HG03571 (cell line): ENCODE measurements around the gene PAOX.

Experiments used
- ATAC-seq: cut with Tn5 transposase; IDR thresholded peaks from one replicate; pipeline ENCODE4 v1.9.1; 2021; ENCODE audit not compliant: unreplicated experiment

Gene PAOX

DNA sequence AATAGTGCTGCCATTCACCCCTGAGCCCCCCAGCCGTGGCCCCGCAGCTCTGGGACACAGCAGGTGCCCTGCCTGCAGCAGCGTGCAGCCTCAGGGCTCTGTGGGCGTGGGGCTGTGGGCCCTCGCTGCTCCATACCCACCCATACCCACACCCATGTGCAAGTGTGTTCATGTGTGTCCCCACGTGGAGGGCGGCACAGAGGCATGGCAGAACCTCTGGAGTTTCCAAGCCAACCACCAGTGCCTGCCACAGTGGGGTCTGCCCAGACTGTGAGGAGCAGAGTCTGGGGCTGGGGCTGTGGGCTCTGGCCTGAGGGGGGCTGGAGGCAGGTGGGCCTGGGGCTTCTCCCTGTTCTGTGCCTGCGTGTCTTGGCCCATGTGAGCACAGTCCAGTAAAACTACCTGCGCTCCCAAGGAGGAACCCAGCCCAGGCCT, 29.5 kb upstream of the PAOX start:
- ATAC-seq = no peak

- ATAC-seq = no peak
Observed at GRCh38 chr10:133350283-133350949, 28.6 kb upstream of the PAOX start.

DNA sequence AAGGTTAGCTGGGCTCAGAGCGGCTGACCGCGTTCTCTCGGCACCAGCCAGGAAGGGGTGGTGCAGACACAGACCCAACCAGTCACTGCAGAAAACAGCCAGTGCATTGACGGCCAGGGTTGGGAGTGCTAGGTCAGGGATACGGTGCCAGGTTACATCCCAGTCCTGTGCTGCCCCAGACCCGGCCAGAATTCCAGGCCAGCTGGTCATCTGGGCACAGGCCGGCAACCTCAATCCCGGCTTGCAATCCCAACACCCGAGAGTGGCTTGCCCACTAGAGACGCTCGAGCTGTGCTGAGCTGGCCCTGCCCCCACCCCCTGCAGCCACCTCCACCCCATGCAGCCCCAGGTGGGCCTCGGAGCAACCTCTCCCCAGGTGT, 28.1 kb upstream of the PAOX start:
- no peak for ATAC-seq

- ATAC-seq = no peak
Observed at GRCh38 chr10:133351408-133352318, 27.4 kb upstream of the PAOX start.

- ATAC-seq = no peak
Observed at GRCh38 chr10:133353202-133353959, 25.7 kb upstream of the PAOX start.

DNA sequence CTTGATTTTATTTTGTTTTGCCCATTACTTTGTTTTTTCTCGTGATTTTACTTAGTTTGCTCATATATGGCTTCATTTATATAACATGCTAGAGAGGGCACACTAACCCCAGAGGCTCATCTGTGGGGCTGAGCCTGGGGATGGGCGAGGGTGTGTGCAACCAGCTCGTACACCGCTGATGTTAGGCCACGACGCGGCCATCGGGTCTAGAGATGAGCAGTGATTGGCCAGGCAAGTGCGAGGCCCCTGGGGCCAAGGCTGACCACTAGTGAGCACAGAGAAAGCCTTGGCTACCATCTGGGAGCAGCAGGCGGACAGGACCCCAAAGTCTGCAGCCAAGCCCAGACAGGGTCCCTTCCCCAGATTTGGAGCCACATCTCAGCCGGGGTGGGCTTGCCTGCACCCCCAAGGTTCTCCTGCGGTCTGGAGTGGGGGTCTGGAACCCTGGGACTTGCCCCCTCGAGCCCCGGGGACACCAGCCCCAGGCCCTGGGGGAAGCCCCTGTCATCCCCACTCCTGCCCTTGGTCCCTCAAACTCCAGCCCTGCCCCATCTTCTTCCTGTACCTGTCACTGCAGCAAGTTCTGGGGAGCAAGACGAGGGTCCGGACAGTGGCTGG, 25.0 kb upstream of the PAOX start:
- no peak for ATAC-seq

DNA sequence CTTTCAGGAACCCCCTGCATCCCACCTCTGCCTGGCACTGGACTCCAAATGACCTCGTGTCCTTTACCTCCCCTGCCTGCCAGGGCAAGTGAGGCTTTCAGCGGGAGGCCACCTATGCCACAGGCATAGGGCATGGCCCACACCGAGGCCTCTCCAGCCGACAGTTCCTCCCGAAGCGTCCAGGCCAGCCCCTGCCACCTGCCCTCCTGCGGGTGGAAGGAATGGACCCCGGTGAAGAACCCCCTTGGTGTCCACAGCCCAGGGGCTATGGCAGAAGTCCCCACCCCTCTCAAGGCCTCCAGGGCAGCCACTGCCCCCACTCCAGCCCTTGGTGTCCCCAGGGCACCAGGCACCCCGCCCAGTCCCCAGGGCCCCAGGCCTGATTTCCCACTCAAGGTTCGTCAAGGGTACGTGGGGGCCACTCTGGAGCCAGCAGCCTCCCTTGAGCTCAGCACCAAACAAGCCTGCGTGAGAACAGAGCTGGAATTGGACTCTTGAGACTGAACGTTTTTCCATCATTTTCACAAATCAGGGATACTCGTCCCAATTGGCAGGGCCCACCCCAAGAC, 24.3 kb upstream of the PAOX start:
- no peak for ATAC-seq

GRCh38 chr10:133355266-133355665, 23.8 kb upstream of the PAOX start:
- ATAC-seq = no peak

- ATAC-seq = no peak
Observed at GRCh38 chr10:133355991-133356390, 23.1 kb upstream of the PAOX start.

DNA sequence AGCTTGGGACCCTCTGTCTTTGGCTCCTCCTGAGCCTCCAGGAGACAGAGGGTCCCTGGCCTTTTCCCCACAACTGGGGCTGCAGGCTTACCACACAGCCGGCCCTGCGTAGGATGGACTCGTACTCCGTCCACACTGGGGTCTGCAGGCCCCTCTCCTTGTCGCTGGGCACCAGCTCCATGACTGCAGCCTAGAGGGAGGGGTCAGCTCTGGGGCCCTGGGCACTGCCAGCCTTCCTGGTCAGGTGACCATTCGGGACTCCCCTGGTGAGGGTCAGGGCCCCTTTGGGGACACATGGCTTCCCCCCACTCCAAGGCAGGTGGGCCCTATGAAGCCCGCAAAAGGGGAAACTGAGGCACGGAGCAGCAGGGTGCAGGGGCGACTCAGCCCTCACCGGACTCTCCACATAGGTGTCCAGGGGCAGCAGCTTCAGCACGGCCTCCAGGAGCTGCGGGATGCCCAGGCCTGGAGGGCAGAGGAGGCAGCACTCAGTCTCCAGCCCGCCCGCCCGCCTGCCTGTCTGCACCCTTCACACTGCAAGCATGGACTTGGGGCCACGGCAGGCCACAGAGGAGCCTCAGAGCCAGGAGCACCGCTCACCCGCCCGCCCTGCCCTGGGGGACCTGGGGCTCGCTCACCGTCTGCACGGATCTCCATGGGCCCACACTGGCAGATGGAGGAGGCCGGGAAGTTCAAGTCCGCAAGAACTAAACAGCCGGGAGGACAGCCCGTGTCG, 22.3 kb upstream of the PAOX start:
- no peak for ATAC-seq

GRCh38 chr10:133357285-133358161, 21.5 kb upstream of the PAOX start, which contains the start of gene FUOM:
TSS of gene FUOM (minus strand) at chr10:133358019. CDS start at chr10:133358007, 12 bp downstream.
- ATAC-seq = peak; percentile 73

DNA sequence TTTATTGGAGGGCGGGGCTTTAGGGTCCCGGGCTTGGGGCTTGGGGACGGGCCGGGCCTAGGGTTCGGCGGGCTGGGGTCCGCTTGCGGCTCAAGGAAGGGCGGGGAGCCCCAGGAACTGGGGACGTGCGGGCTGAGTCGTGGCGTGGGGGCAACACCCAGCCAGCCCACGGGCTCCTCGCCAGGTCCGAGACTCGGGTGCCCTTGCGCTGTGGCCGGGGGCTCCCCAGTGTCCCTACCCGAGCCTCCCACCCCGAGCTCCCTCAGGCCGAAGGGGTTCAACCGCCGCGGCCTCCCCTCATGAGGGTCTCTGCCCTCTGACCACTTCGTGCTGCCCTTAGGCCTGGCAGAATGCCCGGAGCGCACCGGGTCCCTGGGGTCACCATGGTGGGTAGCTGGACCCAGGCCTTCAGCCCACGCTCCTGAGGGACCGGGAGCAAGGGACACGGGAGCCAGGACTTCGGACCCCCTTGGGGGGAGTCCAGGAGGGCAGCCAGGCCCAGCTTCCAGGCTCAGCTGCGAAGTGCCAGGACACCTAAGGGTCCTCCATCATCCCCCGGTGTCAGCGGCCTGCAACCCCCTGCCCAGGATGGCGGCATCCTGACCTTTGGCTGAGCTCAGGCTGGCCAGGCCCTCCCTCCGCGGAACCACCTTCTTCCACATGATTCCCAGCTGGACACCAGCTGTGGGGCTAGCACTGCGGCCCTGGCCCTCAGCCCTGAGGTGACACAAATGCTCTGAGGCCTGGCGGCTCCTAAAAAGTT, 20.7 kb upstream of the PAOX start:
- no peak for ATAC-seq

- no peak for ATAC-seq
Observed at GRCh38 chr10:133358925-133359310, 20.1 kb upstream of the PAOX start.

DNA sequence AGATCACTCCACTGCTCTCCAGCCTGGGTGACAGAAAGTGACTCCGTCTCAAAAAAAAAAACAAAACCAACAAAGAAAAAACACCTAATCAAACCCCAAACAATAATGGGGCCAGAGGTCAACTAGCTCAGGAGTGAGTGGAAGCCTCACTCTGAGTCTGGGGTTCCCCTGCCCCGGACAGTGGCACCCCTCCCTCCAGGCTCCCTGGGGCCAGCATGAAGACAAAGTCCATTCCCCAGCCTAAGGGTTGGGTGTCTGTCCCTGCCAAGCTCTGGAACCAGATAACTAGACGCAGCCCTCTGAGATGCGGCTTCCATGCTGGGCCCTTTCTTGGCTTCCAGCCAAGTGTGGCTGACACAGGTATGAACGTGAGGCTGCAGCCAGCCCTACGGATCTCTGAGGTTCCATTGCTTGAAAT, 19.5 kb upstream of the PAOX start:
- ATAC-seq = no peak

DNA sequence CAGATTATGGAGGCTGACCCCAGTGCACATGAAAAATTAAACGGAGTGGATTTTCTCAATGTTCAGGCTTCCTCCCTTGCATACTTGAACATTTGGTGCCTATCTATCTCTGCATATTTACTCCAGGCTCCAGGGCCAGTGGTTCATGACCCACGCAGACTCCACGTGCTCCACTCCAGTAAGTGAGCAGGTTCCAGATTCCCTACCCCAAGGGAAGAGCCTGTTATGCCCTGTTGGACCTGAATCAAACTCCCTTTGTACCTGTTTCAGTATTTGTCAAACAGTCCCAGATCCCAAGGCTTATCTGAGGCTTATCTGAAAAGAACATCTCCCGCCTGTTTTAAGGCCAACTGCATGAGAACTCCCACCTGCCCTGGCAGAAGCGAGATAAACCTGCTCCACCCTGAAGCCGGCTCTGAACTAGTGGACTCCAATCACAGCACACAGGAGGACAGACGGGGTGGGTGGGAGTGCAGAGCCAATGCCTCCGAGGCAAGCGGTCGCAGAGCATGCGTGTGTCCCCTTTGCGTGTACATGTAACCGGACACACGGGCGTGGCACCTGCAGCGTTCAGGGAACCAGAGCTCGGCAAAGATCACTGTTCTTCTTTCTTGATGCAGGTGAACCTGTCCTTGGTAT, 19.0 kb upstream of the PAOX start:
- no peak for ATAC-seq

- ATAC-seq = no peak
Observed at GRCh38 chr10:133361227-133361626, 17.8 kb upstream of the PAOX start.

DNA sequence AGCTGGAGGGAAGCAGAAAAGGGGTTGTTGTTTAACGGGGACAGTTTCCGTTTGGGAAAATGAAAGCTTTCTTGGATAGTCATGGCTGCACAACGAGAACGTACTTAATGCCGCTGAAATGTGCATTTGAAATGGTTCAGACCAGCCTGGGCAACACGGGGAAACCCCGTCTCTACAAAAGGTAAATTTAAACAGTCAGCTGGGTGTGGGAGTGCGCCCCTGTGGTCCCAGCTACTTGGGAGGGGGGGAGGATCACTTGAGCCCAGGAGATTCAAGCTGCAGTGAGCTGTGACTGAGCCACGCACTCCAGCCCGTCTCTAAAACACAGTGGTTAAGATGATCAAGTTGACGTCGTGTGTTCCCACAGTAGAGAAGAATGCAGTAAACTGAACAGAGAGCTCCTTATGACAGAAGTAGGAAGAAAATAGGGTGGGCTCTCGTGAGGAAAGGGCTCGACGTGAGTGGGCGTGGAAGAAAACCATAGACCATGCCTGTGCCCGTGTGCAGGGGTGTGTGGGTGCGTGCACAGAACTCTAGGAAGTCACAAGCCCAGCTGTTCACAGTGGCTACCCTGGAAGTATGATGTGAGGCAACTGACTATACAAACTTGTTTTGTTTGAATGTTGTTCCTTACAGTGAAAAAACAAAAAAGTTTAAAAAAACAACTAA, 17.2 kb upstream of the PAOX start:
- no peak for ATAC-seq
